Stimulated activated naive CD8-positive, alpha-beta T cell treated with anti-CD3 and anti-CD28 coated beads, Interleukin-15, Interleukin-2, amounts not matched to agents 100 ng/mL and 50 ng/mL, for 24 hours (primary cell): ENCODE results near the gene PSMD14.

ENCODE experiments used
- H3K27ac Mint-ChIP-seq: one replicate; pipeline ENCODE4 v1.8.0; 2021; ENCODE audit warnings: mild to moderate bottlenecking, mixed read lengths
- H3K27me3 Mint-ChIP-seq: one replicate; pipeline ENCODE4 v1.8.0; 2021; ENCODE audit warnings: mixed read lengths
- H3K36me3 Mint-ChIP-seq: one replicate; pipeline ENCODE4 v1.8.0; 2021; ENCODE audit warnings: low read depth, mixed read lengths
- H3K4me1 Mint-ChIP-seq: one replicate; pipeline ENCODE4 v1.8.0; 2021; ENCODE audit warnings: low read depth, mixed read lengths
- H3K4me3 Mint-ChIP-seq: one replicate; pipeline ENCODE4 v1.8.0; 2021; ENCODE audit warnings: mild to moderate bottlenecking, mixed read lengths
- H3K9me3 Mint-ChIP-seq: one replicate; pipeline ENCODE4 v1.8.0; 2021; ENCODE audit warnings: mixed read lengths

Gene PSMD14

DNA sequence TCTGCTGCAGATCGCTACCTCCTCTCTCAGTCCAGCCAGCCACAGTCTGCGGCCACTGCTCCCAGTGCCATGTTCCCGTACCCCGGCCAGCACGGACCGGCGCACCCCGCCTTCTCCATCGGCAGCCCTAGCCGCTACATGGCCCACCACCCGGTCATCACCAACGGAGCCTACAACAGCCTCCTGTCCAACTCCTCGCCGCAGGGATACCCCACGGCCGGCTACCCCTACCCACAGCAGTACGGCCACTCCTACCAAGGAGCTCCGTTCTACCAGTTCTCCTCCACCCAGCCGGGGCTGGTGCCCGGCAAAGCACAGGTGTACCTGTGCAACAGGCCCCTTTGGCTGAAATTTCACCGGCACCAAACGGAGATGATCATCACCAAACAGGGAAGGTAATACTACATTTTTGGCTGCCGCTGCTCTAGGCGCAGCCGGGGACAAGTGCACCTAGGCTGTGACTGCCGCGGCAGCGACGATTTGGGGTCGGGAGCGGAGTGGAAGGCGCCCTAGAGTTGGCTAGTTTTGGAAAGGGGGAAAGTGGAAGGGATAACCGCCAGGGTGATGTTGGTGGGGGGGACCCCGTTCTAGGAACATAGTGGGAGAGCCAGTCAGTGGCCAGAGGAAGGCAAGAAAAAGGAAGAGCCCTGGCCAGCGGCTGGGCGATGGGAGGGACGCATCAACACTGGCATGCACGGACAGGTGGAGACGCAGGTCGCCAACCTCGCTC is 108.6 kb downstream of the PSMD14 start:
- Mint-ChIP-seq H3K27ac (no peak overlapping the region), H3K4me1 (peaks cover 50% of the 10 kb centered on the region), H3K27me3 (peaks cover 80% of the 10 kb centered on the region), H3K36me3 (peaks cover 4% of the 10 kb centered on the region), H3K9me3 (no peaks in the 10 kb centered on the region), H3K4me3 (peak overlapping the region; percentile 70)

GRCh38 chr2:161417438-161418274 is 109.4 kb downstream of the PSMD14 start:
- H3K36me3 Mint-ChIP-seq, result peaks cover 4% of the 10 kb centered on the region
- peak overlapping the region; percentile 29 for H3K4me3 Mint-ChIP-seq
- no peaks in the 10 kb centered on the region for H3K9me3 Mint-ChIP-seq
- H3K4me1 Mint-ChIP-seq, result peaks cover 54% of the 10 kb centered on the region
- no peak overlapping the region for H3K27ac Mint-ChIP-seq
- peaks cover 88% of the 10 kb centered on the region for H3K27me3 Mint-ChIP-seq

GRCh38 chr2:161418275-161418714 is 110.1 kb downstream of the PSMD14 start:
- peak overlapping the region; percentile 29 for H3K4me3 Mint-ChIP-seq
- peaks cover 56% of the 10 kb centered on the region for H3K4me1 Mint-ChIP-seq
- H3K27ac Mint-ChIP-seq, result no peak overlapping the region
- no peaks in the 10 kb centered on the region for H3K9me3 Mint-ChIP-seq
- H3K27me3 Mint-ChIP-seq, result peaks cover 94% of the 10 kb centered on the region
- peaks cover 6% of the 10 kb centered on the region for H3K36me3 Mint-ChIP-seq

- Mint-ChIP-seq H3K4me3 (peak overlapping the region; percentile 60), H3K27ac (no peak overlapping the region), H3K4me1 (peaks cover 54% of the 10 kb centered on the region), H3K36me3 (peaks cover 6% of the 10 kb centered on the region), H3K27me3 (peaks cover 88% of the 10 kb centered on the region), H3K9me3 (no peaks in the 10 kb centered on the region)
Observed at GRCh38 chr2:161418715-161419637, 110.8 kb downstream of the PSMD14 start.

DNA sequence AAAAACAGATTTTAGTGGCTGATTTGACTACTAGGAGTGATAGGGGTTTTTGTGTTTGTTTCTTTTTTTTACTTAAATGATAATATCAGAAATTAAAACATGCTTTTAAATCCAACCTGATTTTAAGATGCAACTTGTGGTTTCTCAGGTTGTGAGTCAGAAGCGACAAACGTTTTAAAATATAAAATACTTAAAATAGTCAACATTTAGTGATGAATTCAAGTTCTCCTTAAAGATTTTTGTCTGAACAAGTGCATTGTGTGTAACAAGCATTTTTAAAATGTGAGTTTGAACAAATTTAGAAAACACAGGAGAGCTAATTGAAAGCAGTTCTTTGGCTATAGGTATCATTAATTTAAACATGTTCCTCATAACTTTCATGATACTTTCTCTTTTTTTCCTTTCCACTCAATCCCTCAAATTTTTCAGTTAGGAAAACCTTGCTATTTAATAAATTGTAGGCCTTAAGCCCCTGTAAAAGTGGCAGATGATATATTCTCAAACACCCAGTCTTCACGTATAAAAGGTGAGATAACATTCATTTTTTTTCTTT is 111.5 kb downstream of the PSMD14 start:
- Mint-ChIP-seq H3K9me3 (no peaks in the 10 kb centered on the region), H3K36me3 (peaks cover 6% of the 10 kb centered on the region), H3K4me1 (peaks cover 61% of the 10 kb centered on the region), H3K27ac (no peak overlapping the region), H3K4me3 (no peak overlapping the region), H3K27me3 (peaks cover 92% of the 10 kb centered on the region)

DNA sequence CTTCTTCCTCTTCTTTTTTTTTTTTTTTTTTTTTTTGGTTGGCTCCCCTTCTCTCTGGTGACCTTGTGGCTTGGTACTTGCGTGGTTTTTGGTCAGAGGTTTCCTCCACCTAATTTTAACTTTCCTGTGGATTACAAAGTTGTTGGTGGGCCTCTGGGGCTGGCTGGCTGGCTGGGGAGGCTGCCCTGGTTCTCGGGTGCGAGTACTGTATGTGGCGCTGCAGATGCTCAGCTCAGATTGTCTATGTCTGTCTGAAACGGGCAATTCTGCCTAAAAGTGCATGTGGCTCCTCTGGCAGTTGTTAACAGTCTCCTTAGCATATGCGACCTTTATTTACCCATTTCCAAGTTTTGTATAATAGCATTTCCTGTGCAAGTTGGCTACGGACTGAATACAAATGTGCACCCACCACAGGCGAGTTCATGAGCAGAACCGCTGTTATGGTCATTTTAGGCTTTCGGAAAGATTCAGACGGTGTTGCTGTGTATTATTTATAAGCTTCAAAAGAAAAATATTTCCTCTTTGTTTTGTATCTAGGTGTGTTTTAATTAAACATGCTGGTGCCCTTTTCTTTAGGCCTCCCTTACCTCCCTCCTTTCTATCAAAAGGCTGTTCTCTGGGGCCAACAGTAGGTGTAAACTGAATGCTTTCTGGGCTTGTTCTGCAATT is 112.3 kb downstream of the PSMD14 start:
- no peak overlapping the region for H3K27ac Mint-ChIP-seq
- H3K9me3 Mint-ChIP-seq, result no peaks in the 10 kb centered on the region
- H3K4me3 Mint-ChIP-seq, result no peak overlapping the region
- peaks cover 93% of the 10 kb centered on the region for H3K27me3 Mint-ChIP-seq
- peaks cover 6% of the 10 kb centered on the region for H3K36me3 Mint-ChIP-seq
- peaks cover 55% of the 10 kb centered on the region for H3K4me1 Mint-ChIP-seq

GRCh38 chr2:161421686-161422085 is 113.5 kb downstream of the PSMD14 start:
- Mint-ChIP-seq H3K9me3 (no peaks in the 10 kb centered on the region), H3K27ac (no peak overlapping the region), H3K27me3 (peaks cover 93% of the 10 kb centered on the region), H3K4me3 (no peak overlapping the region), H3K4me1 (peaks cover 48% of the 10 kb centered on the region), H3K36me3 (peaks cover 6% of the 10 kb centered on the region)

GRCh38 chr2:161422816-161423403 is 114.7 kb downstream of the PSMD14 start:
- Mint-ChIP-seq H3K36me3 (peaks cover 13% of the 10 kb centered on the region), H3K27ac (no peak overlapping the region), H3K4me1 (peaks cover 46% of the 10 kb centered on the region), H3K9me3 (no peaks in the 10 kb centered on the region), H3K4me3 (peak overlapping the region; percentile 11), H3K27me3 (peaks cover 92% of the 10 kb centered on the region)

- H3K27me3 Mint-ChIP-seq, result peaks cover 89% of the 10 kb centered on the region
- peaks cover 38% of the 10 kb centered on the region for H3K4me1 Mint-ChIP-seq
- H3K4me3 Mint-ChIP-seq, result peak overlapping the region; percentile 65
- peaks cover 13% of the 10 kb centered on the region for H3K36me3 Mint-ChIP-seq
- peak overlapping the region; percentile 19 for H3K27ac Mint-ChIP-seq
- H3K9me3 Mint-ChIP-seq, result no peaks in the 10 kb centered on the region
Observed at GRCh38 chr2:161423421-161424393, 115.5 kb downstream of the PSMD14 start.

DNA sequence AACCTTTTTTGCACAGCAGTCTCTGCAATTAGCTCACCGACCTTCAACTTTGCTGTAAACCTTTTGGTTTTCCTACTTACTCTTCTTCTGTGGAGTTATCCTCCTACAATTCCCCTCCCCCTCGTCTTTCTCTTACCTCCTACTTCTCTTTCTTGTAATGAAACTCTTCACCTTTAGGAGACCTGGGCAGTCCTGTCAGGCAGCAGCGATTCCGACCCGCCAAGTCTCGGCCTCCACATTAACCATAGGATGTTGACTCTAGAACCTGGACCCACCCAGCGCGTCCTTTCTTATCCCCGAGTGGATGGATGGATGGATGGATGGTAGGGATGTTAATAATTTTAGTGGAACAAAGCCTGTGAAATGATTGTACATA is 116.2 kb downstream of the PSMD14 start:
- Mint-ChIP-seq H3K27me3 (peaks cover 89% of the 10 kb centered on the region), H3K4me3 (peak overlapping the region; percentile 65), H3K4me1 (peaks cover 31% of the 10 kb centered on the region), H3K27ac (peak overlapping the region; percentile 19), H3K9me3 (no peaks in the 10 kb centered on the region), H3K36me3 (peaks cover 13% of the 10 kb centered on the region)

DNA sequence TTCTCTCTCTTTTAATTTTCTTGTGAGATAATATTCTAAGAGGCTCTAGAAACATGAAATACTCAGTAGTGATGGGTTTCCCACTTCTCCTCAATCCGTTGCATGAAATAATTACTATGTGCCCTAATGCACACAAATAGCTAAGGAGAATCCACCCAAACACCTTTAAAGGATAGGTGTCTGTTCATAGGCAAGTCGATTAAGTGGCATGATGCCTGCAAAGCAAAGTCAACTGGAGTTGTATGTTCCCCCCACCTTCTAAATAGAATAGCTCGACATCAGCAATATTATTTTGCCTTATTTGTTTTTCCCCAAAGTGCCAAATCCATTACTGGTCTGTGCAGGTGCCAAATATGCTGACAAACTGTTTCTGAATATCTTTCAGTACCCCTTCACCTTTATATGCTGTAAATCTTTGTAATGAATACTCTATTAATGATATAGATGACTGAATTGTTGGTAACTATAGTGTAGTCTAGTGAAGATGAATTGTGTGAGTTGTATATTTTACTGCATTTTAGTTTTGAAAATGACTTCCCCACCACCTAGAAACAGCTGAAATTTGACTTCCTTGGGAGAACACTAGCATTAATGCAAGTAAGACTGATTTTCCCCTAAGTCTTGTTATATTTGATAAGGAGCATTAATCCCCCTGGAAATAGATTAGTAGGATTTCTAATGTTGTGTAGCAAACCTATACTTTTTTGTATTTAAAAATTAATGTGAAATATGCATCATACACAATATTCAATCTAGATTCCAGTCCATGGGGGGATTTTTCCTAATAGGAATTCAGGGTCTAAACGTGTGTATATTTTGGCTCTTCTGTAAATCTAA is 116.9 kb downstream of the PSMD14 start:
- peaks cover 30% of the 10 kb centered on the region for H3K4me1 Mint-ChIP-seq
- peaks cover 13% of the 10 kb centered on the region for H3K36me3 Mint-ChIP-seq
- no peak overlapping the region for H3K27ac Mint-ChIP-seq
- H3K27me3 Mint-ChIP-seq, result peaks cover 86% of the 10 kb centered on the region
- no peaks in the 10 kb centered on the region for H3K9me3 Mint-ChIP-seq
- H3K4me3 Mint-ChIP-seq, result peak overlapping the region; percentile 65

DNA sequence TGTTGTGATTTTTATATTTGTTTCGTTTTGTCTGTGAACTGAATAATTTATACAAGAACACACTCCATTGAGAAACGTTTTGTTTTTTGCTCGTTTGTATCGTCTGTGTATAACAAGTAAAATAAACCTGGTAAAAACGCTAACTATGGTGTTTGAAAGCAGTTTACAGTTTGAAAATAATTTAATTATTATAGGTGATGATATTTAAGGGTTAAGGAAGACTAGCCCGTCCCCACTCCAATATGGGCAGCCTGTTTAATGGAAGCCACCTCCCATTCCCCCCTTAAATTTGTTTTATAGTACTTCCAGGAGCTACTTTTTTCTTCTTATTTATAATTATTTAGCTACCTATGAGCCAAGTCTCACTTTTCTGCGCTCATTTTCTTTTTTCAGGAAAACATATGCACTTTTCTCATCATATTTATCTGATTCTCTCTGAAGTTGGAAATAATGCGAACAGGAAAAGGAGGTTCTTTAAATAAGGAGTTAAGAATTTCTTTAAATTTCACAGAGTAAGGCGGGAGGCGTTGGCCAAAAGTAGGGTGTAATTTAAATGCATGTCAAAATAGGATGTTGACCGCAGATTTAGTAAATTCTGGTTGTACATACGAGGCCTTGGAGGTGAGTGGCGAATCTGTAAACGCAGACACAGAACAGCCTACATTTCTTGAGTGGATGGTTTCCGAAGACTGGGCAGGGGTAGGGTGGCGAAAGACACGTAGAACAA is 117.7 kb downstream of the PSMD14 start:
- Mint-ChIP-seq H3K4me3 (no peak overlapping the region), H3K9me3 (no peaks in the 10 kb centered on the region), H3K27ac (no peak overlapping the region), H3K36me3 (peaks cover 13% of the 10 kb centered on the region), H3K4me1 (peaks cover 30% of the 10 kb centered on the region), H3K27me3 (peaks cover 83% of the 10 kb centered on the region)
